Thymus (tissue), 2 donors: ENCODE measurements around the gene FOXD1. TPM values are rescaled to one million over a fixed set of nuclear protein-coding genes. Genes with fewer than 3 reads are reported as not detected.

ENCODE experiments used
- polyA plus RNA-seq: library from polyadenylated mRNA; stranded (reverse); fragments of 200-250 nt; gene quantifications from one replicate; pipeline ENCODE4 v1.2.3, GENCODE V29; 2013
- total RNA-seq: library from RNA; stranded (reverse); fragments of 120-200 nt; gene quantifications from one replicate; pipeline ENCODE4 v1.2.4, GENCODE V29; 2013
- donor health status: healthy.

The FOXD1 gene
- total and polyA plus RNA-seq, 2 donors, result 0.05 to 0.23 TPM

Other genes starting within 250 kb of the FOXD1 start
- gene BTF3, start 49.7 kb upstream of the FOXD1 start, total RNA-seq, result 448 TPM
- gene BTF3, start 49.7 kb upstream of the FOXD1 start, polyA plus RNA-seq, result 1,030 TPM
- 25.5 TPM for gene ANKRA2, start 116.9 kb upstream of the FOXD1 start, total RNA-seq
- gene ANKRA2, start 116.9 kb upstream of the FOXD1 start, polyA plus RNA-seq, result 59.2 TPM
- gene UTP15, start 117.0 kb upstream of the FOXD1 start, total RNA-seq, result 16.4 TPM
- gene UTP15, start 117.0 kb upstream of the FOXD1 start, polyA plus RNA-seq, result 8.6 TPM
- gene ARHGEF28, start 177.4 kb upstream of the FOXD1 start, total RNA-seq, result 7.3 TPM
- gene ARHGEF28, start 177.4 kb upstream of the FOXD1 start, polyA plus RNA-seq, result 7.4 TPM